GM12878 (cell line): ENCODE results near the gene HHAT. TPM values are rescaled to one million over a fixed set of nuclear protein-coding genes. Genes with fewer than 3 reads are reported as not detected.

Source experiments
- ATAC-seq: fragments of 200-7000 bp; cut with Tn5 transposase; 3 replicates; pipeline ENCODE4 v1.9.1; 2020; ENCODE audit warnings: mild to moderate bottlenecking, moderate library complexity
- BruUV-seq: library from RNA; stranded (reverse); fragments of 400-500 nt; replicated peaks from 2 replicates; lab custom pipeline; 2021; lab: Mats Ljungman, UMichigan
- CTCF ChIA-PET: fragments of 300-600 bp; sonication (Branson Sonifier 250); formaldehyde crosslinking; extraction: SDS; loops from one replicate; lab custom pipeline; 2021; ENCODE audit warnings: inconsistent platforms; lab: Yijun Ruan, JAX
- POLR2A ChIA-PET: fragments of 350-600 bp; formaldehyde crosslinking; extraction: SDS; loops from one replicate; lab custom pipeline; 2021; ENCODE audit warnings: inconsistent platforms; lab: Charles Lee
- RAD21 ChIA-PET: fragments of 300-600 bp; sonication (Branson Sonifier 250); formaldehyde crosslinking; loops from one replicate; lab custom pipeline; 2023; ENCODE audit warnings: antibody characterized with exemption; ENCODE audit not compliant: unreplicated experiment; lab: Charles Lee
- SMC1A ChIA-PET: fragments of 300-600 bp; sonication (Branson Sonifier 250); formaldehyde crosslinking; loops from one replicate; lab custom pipeline; 2023; ENCODE audit not compliant: unreplicated experiment, uncharacterized antibody; lab: Charles Lee
- DNase-seq: peaks from one replicate; pipeline ENCODE4 v3.0.0-alpha.2; 2011; ENCODE audit warnings: low read depth, low spot score
- FAIRE-seq: peaks from 3 replicates; lab custom pipeline; 2011; peaks lifted over from hg19 to GRCh38; lab: Jason Lieb, UNC
- H2AFZ ChIP-seq: 2 replicates; pipeline ENCODE4 v1.6.0; 2011; ENCODE audit warnings: low read depth, low read length, control low read depth; ENCODE audit not compliant: control insufficient read depth
- H3K27ac ChIP-seq: 2 replicates; pipeline ENCODE4 v1.5.1; 2011; ENCODE audit warnings: control low read depth; ENCODE audit not compliant: control insufficient read depth, insufficient read depth
- H3K27me3 ChIP-seq, 2 experiments: replicated peaks in 1 of 2; 2 replicates each; pipeline versions ENCODE4 v1.6.0 to v1.6.1; 2011; ENCODE audit warnings: low read length in 1 of 2; ENCODE audit not compliant: control insufficient read depth in 2 of 2, insufficient read depth in 2 of 2
- H3K36me3 ChIP-seq, 2 experiments: 2 replicates each; pipeline ENCODE4 v1.5.1; 2011; ENCODE audit warnings: low read length in 1 of 2; ENCODE audit not compliant: control insufficient read depth in 2 of 2, insufficient read depth in 2 of 2
- H3K4me1 ChIP-seq: 2 replicates; pipeline ENCODE4 v1.6.1; 2011; ENCODE audit warnings: mild to moderate bottlenecking, low read length, moderate library complexity, mixed read lengths; ENCODE audit not compliant: control insufficient read depth, insufficient read depth
- H3K4me2 ChIP-seq: 2 replicates; pipeline ENCODE4 v1.6.0; 2011; ENCODE audit warnings: control low read depth; ENCODE audit not compliant: control insufficient read depth, insufficient read depth
- H3K4me3 ChIP-seq: fragments of 200-600 bp; sonication (generic); 2 replicates; pipeline ENCODE4 v1.5.1; 2016
- H3K79me2 ChIP-seq: 2 replicates; pipeline ENCODE4 v1.6.0; 2011; ENCODE audit warnings: low read length; ENCODE audit not compliant: control insufficient read depth, insufficient read depth
- H3K9ac ChIP-seq: 2 replicates; pipeline ENCODE4 v1.8.0; 2011; ENCODE audit warnings: low read length, control low read depth, mixed read lengths; ENCODE audit not compliant: control insufficient read depth, insufficient read depth
- H3K9me3 ChIP-seq: replicated peaks from 3 replicates; pipeline ENCODE4 v1.5.1; 2011; ENCODE audit warnings: mild to moderate bottlenecking, low read length; ENCODE audit not compliant: control insufficient read depth, insufficient read depth
- H4K20me1 ChIP-seq: 2 replicates; pipeline ENCODE4 v1.6.0; 2011; ENCODE audit not compliant: control insufficient read depth, insufficient read depth
- CBX5 ChIP-seq: sonication (generic); IDR thresholded peaks from 2 replicates; pipeline ENCODE4 v1.6.1; 2016; ENCODE audit warnings: low read depth, moderate library complexity, mild to moderate bottlenecking, inconsistent platforms
- FOS ChIP-seq: IDR thresholded peaks from 3 replicates; pipeline ENCODE4 v1.6.1; 2011; ENCODE audit warnings: borderline replicate concordance; ENCODE audit not compliant: insufficient read length; ENCODE audit errors: extremely low read depth
- GABPA ChIP-seq: IDR thresholded peaks from 2 replicates; pipeline ENCODE4 v1.6.1; 2014; ENCODE audit warnings: antibody characterized with exemption, low read depth, mild to moderate bottlenecking, inconsistent platforms
- KLF5 ChIP-seq: fragments of 450-650 bp; IDR thresholded peaks from 2 replicates; pipeline ENCODE4 v1.6.1; 2014; ENCODE audit warnings: mild to moderate bottlenecking; ENCODE audit not compliant: partially characterized antibody
- TCF12 ChIP-seq: IDR thresholded peaks from 2 replicates; pipeline ENCODE4 v1.6.1; 2011; ENCODE audit warnings: low read depth, mild to moderate bottlenecking, low read length
- ZBED1 ChIP-seq: IDR thresholded peaks from 2 replicates; pipeline ENCODE4 v1.6.1; 2016; ENCODE audit warnings: borderline replicate concordance
- ZNF24 ChIP-seq: fragments of 450-650 bp; IDR thresholded peaks from 2 replicates; pipeline ENCODE4 v1.6.1; 2017; ENCODE audit warnings: antibody characterized with exemption, mild to moderate bottlenecking
- WGBS: methylation state at CpG from one replicate; pipeline ENCODE4 v1.1.6; 2016; ENCODE audit warnings: low lambda C conversion rate; ENCODE audit not compliant: insufficient replicate concordance, insufficient coverage; ENCODE audit errors: missing lambda C conversion rate; 5-methylcytosine and 5-hydroxymethylcytosine counted together
- in situ Hi-C: fragments of 300-500 bp; cut with MboI; formaldehyde crosslinking; loops from 9 replicates; pipeline ENCODE4 v1.14.3; 2018; ENCODE audit warnings: mixed read lengths
- intact Hi-C: fragments of 100-400 bp; cut with micrococcal nuclease; formaldehyde crosslinking; loops from one replicate; pipeline ENCODE4 v1.14.2; 2022; ENCODE audit not compliant: unreplicated experiment
- polyA plus RNA-seq, 11 experiments: library from polyadenylated mRNA; depleted of rRNA in 4 of 11; unstranded in 6 of 11; stranded (reverse) in 5 of 11; fragments of >200 nt; fragmentation: Nextera tagmentation in 4 of 11; fragmentation: Illumina TruSeq in 1 of 11; extraction: Ambion mirVana in 4 of 11; extraction: Trizol in 1 of 11; gene quantifications; 1 replicate in 1 of 11; 2 replicates in 10 of 11; pipeline versions ENCODE4 v1.2.1 to v1.2.3, GENCODE V29; 2011 to 2016; ENCODE audit warnings: inconsistent platforms in 2 of 11, missing spikeins in 2 of 11, low read depth in 1 of 11
- total RNA-seq, 4 experiments: library from RNA; depleted of rRNA in 3 of 4; stranded (reverse); fragments of >200 nt in 3 of 4; fragmentation: Illumina TruSeq in 1 of 4; extraction: Trizol in 1 of 4; gene quantifications; 2 replicates each; pipeline versions ENCODE4 v1.2.1 to v1.2.3, GENCODE V29; 2013 to 2021
- TF ChIP-seq, protein P1 (sequence below): fragments of 450-650 bp; IDR thresholded peaks from 2 replicates; pipeline ENCODE4 v1.6.1; 2018; ENCODE audit warnings: borderline replicate concordance, mild to moderate bottlenecking; ENCODE audit not compliant: partially characterized antibody
- TF ChIP-seq, protein P2 (sequence below): IDR thresholded peaks from 2 replicates; pipeline ENCODE4 v1.6.1; 2011; ENCODE audit warnings: low read depth, low read length, improper control_type of control experiment, borderline replicate concordance
- TF ChIP-seq, protein P3 (sequence below): fragments of 450-650 bp; formaldehyde crosslinking; IDR thresholded peaks from 2 replicates; pipeline ENCODE4 v1.4.0; 2020; ENCODE audit warnings: mild to moderate bottlenecking, moderate library complexity

The HHAT gene
- total and polyA plus RNA-seq, 10 of the 15 experiments (the other 5 are each of a cell fraction or from before 2014, with no cell fraction given): 1.2 to 37.6 (median 2.6) TPM

- TF ChIP-seq ZBED1: no peak
- no peak for TF ChIP-seq KLF5
- no peak for TF ChIP-seq ZNF24
These were observed 85.2 kb downstream of the HHAT start (continued) for GRCh38 chr1:210413951-210414350.

- Histone ChIP-seq H3K4me2 (no peak overlapping the region), H3K4me1 (no peaks in the 10 kb centered on the region), H3K79me2 (no peaks in the 10 kb centered on the region), H4K20me1 (no peaks in the 10 kb centered on the region), H3K36me3 (no peaks in the 10 kb centered on the region), H3K27me3 (no peaks in the 10 kb centered on the region), H2AFZ (no peak overlapping the region), H3K9ac (no peak overlapping the region), H3K27ac (no peak overlapping the region), H3K9me3 (no peaks in the 10 kb centered on the region; the same call in 2 of the 3 replicates), H3K4me3 (no peak overlapping the region)
- ChIA-PET RAD21 (interaction anchor here (0.9 kb wide), 1 partner anchor 14 kb away, joined by 4 read pairs; no protein-coding TSS in a partner anchor), POLR2A (interaction anchor here (0.6 to 0.7 kb wide), 2 partner anchors 10 to 82 kb away, joined by 3 to 4 read pairs; no protein-coding TSS in a partner anchor), SMC1A (interaction anchor here (0.5 to 1.2 kb wide), 9 partner anchors 9 to 390 kb away, joined by 3 to 6 read pairs (median 3); no protein-coding TSS in a partner anchor), CTCF (interaction anchor here (0.8 to 1.6 kb wide), 8 partner anchors 9 to 720 kb away, joined by 3 to 8 read pairs (median 4); no protein-coding TSS in a partner anchor)
- 55% methylated on average over 9 of the region's 9 CpGs for WGBS
- intact Hi-C loops (no loop called here), in situ Hi-C loops (no loop called here)
- DNase-seq (no peak), ATAC-seq (peak; percentile 41; the same call in 2 of the 3 replicates), FAIRE-seq (no peak)
- TF ChIP-seq FOS (no peak), GABPA (no peak), CBX5 (no peak), TCF12 (no peak)
- TF ChIP-seq, protein P1, sequence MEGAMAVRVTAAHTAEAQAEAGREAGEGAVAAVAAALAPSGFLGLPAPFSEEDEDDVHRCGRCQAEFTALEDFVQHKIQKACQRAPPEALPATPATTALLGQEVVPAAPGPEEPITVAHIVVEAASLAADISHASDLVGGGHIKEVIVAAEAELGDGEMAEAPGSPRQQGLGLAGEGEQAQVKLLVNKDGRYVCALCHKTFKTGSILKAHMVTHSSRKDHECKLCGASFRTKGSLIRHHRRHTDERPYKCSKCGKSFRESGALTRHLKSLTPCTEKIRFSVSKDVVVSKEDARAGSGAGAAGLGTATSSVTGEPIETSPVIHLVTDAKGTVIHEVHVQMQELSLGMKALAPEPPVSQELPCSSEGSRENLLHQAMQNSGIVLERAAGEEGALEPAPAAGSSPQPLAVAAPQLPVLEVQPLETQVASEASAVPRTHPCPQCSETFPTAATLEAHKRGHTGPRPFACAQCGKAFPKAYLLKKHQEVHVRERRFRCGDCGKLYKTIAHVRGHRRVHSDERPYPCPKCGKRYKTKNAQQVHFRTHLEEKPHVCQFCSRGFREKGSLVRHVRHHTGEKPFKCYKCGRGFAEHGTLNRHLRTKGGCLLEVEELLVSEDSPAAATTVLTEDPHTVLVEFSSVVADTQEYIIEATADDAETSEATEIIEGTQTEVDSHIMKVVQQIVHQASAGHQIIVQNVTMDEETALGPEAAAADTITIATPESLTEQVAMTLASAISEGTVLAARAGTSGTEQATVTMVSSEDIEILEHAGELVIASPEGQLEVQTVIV: no peak
- TF ChIP-seq, protein P2, sequence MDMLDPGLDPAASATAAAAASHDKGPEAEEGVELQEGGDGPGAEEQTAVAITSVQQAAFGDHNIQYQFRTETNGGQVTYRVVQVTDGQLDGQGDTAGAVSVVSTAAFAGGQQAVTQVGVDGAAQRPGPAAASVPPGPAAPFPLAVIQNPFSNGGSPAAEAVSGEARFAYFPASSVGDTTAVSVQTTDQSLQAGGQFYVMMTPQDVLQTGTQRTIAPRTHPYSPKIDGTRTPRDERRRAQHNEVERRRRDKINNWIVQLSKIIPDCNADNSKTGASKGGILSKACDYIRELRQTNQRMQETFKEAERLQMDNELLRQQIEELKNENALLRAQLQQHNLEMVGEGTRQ: no peak
- TF ChIP-seq, protein P3, sequence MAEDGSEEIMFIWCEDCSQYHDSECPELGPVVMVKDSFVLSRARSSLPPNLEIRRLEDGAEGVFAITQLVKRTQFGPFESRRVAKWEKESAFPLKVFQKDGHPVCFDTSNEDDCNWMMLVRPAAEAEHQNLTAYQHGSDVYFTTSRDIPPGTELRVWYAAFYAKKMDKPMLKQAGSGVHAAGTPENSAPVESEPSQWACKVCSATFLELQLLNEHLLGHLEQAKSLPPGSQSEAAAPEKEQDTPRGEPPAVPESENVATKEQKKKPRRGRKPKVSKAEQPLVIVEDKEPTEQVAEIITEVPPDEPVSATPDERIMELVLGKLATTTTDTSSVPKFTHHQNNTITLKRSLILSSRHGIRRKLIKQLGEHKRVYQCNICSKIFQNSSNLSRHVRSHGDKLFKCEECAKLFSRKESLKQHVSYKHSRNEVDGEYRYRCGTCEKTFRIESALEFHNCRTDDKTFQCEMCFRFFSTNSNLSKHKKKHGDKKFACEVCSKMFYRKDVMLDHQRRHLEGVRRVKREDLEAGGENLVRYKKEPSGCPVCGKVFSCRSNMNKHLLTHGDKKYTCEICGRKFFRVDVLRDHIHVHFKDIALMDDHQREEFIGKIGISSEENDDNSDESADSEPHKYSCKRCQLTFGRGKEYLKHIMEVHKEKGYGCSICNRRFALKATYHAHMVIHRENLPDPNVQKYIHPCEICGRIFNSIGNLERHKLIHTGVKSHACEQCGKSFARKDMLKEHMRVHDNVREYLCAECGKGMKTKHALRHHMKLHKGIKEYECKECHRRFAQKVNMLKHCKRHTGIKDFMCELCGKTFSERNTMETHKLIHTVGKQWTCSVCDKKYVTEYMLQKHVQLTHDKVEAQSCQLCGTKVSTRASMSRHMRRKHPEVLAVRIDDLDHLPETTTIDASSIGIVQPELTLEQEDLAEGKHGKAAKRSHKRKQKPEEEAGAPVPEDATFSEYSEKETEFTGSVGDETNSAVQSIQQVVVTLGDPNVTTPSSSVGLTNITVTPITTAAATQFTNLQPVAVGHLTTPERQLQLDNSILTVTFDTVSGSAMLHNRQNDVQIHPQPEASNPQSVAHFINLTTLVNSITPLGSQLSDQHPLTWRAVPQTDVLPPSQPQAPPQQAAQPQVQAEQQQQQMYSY (CRISPR knock-in tag): no peak
- BruUV-seq: no TSS peak
These were observed 87.2 kb downstream of the HHAT start for GRCh38 chr1:210415846-210416448.
